ENCODE results near the gene LIG1. TPM values are rescaled to one million over a fixed set of nuclear protein-coding genes. Genes with fewer than 3 reads are reported as not detected.

The LIG1 gene
- 52.1 and 64.4 TPM in 2 replicates for total RNA-seq (2016; rRNA removed; fragmentation: Illumina TruSeq; extraction: Trizol)
- total RNA-seq (2016; cell fraction: cytosol; rRNA removed; fragmentation: Illumina TruSeq; extraction: Trizol; ENCODE audit: low read depth) = 7.3 and 8.5 TPM in 2 replicates
- 44.1 and 72.4 TPM in 2 replicates for total RNA-seq (2016; cell fraction: insoluble cytoplasmic fraction; rRNA removed; fragmentation: Illumina TruSeq; extraction: Trizol)
- 15.7 and 19.3 TPM in 2 replicates for total RNA-seq (2016; cell fraction: membrane; rRNA removed; fragmentation: Illumina TruSeq; extraction: Trizol)
- total RNA-seq (2016; cell fraction: nucleus; rRNA removed; fragmentation: Illumina TruSeq; extraction: Trizol) = 51.4 and 56.6 TPM in 2 replicates
- 18.3 and 20.1 TPM in 2 replicates for polyA plus RNA-seq (2011; rRNA removed)
- polyA plus RNA-seq (2011; cell fraction: cytosol; rRNA removed) = 9.1 and 11.9 TPM in 2 replicates
- 92.2 and 135 TPM in 2 replicates for polyA plus RNA-seq (2011; cell fraction: nucleus; rRNA removed)
- 11.0 and 27.9 TPM in 2 replicates for polyA plus RNA-seq (2012)
- polyA plus RNA-seq (2016; cell fraction: cytosol; fragmentation: Illumina TruSeq; extraction: Trizol; ENCODE audit: low read depth) = 6.0 and 7.0 TPM in 2 replicates
- polyA plus RNA-seq (2016; cell fraction: insoluble cytoplasmic fraction; fragmentation: Illumina TruSeq; extraction: Trizol; ENCODE audit: low read depth) = 43.0 and 49.8 TPM in 2 replicates
- 7.7 and 11.4 TPM in 2 replicates for polyA plus RNA-seq (2016; cell fraction: membrane; fragmentation: Illumina TruSeq; extraction: Trizol; ENCODE audit: low read depth)
- polyA plus RNA-seq (2016; cell fraction: nucleus; fragmentation: Illumina TruSeq; extraction: Trizol; ENCODE audit: insufficient read depth, low read depth) = 135 and 153 TPM in 2 replicates
- polyA minus RNA-seq (2011; rRNA and poly(A)+ RNA removed; ENCODE audit: low replicate concordance) = 25.6 and 86.4 TPM in 2 replicates
- polyA minus RNA-seq (2011; cell fraction: cytosol; rRNA and poly(A)+ RNA removed) = 11.3 and 17.6 TPM in 2 replicates
- polyA minus RNA-seq (2011; cell fraction: nucleus; rRNA and poly(A)+ RNA removed) = 25.0 and 29.4 TPM in 2 replicates
- Bru-seq, nascent RNA = percentile 51 among the genes with signal in this experiment
- percentile 61 among the genes with signal in this experiment for BruChase-seq, experiment 1, labeled RNA remaining after a 6-hour chase
- percentile 58 among the genes with signal in this experiment for BruChase-seq, experiment 2, labeled RNA remaining after a 2-hour chase
- long read RNA-seq, experiment 1, transcript LIG1-201 (28 exons, 3,384 nt) = major isoform, 7 of 22 reads
- long read RNA-seq, experiment 1, partial matches to known transcripts = 8 of 22 reads
- long read RNA-seq, experiment 1, other reads (novel, unspliced or antisense) = 6 of 22 reads
- long read RNA-seq, experiment 2, partial matches to known transcripts = 9 of 26 reads
- long read RNA-seq, experiment 2, other reads (novel, unspliced or antisense) = 17 of 26 reads

DNA sequence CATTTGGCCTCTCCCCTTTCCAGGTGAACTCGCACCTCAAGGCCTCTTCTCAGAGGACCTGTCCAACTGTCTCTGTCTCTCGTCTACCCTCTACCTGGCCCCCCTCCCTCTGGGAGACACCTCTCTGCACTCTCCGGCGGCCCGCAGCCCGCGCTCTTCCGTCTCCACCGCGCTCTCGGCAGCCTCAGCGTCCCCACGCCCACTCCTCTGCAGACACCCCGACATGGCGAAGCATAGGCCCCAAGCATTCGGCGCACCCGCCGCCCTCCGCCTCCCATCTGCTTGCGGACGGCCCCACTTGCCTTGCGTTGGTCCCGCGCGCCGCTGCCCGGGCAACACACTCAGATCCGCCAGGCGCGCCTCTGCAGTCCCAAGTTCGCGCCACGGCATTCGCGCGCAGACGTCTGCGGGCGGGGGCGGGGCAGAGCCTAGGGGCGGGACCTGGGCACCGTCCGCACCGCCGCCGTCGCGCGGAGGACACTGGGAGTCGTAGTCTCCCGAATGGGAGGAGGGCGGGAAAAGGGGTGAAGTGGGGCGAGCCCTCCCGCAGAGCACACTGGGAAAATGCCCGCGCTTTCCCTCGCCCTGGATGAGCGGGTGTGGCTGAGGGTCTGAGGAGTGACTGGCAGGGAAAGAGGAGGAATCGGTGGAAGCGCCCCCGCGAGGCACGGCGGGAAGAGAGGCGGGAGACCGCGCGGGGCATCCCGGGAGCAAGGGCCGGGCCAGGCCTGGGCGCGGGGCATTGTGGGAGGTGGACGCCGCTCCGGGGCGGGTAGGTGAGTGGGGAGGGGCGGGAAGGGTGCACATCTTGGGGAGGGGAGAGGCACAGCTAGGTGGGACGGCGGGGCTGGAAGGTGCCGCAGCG is at the start of gene LIG1, which contains the start of gene ZSWIM9:
LIG1 (minus strand) TSS at position 406 of the 865 bp plus-strand sequence. CDS start 4,778 bp downstream, outside the sequence.
ZSWIM9 (plus strand) TSS at position 742 of the 865 bp plus-strand sequence. CDS start 1,123 bp downstream, outside the sequence.
- DNase-seq (ENCODE audit: low spot score) (peak; percentile 94), ATAC-seq (peak; percentile 93), FAIRE-seq (peak; percentile 56)
- Histone ChIP-seq H4K20me1 (ENCODE audit: insufficient read depth, low read length) (no peaks in the 10 kb centered on the region; the same call in 1 of the 2 replicates), H3K79me2 (ENCODE audit: insufficient read depth, low read length) (peaks cover 32% of the 10 kb centered on the region), H3K4me2 (ENCODE audit: low read depth, low read length) (peak within 1 kb of the TSS; percentile 92), H3K4me3 (replicated peaks in 1 of 3; ENCODE audit: insufficient read depth in 1 of 3, low read depth in 2 of 3, low read length in 3 of 3) (peak within 1 kb of the TSS; percentile 93 to 99 (median 96)), H3K9ac (ENCODE audit: insufficient read depth, low read depth, low read length) (peak within 1 kb of the TSS; percentile 81), H3K9me3 (ENCODE audit: low read length) (no peaks in the 10 kb centered on the region), H3K36me3 (replicated peaks in 1 of 2; ENCODE audit: control insufficient read depth in 1 of 2, insufficient read depth in 2 of 2, low read length in 2 of 2) (peaks cover 4 to 14% of the 10 kb centered on the region in 2 experiments), H3K4me1 (ENCODE audit: insufficient read depth, low read length) (peaks cover 26% of the 10 kb centered on the region), H3K27ac (ENCODE audit: extremely low read length, insufficient read depth, low read length) (peak within 1 kb of the TSS; percentile 99), H2AFZ (ENCODE audit: low read length) (peak within 1 kb of the TSS; percentile 7), H3K27me3 (ENCODE audit: control insufficient read depth in 1 of 2, insufficient read depth in 2 of 2, low read length in 2 of 2) (no peaks in the 10 kb centered on the region; a peak in 1 of 5 replicates)
- in situ Hi-C loops (cut with HindIII; ENCODE audit: extremely low pct_ligation_motif_present, low pct_unique_long_range_greater_than_20kb) (no loop called here), intact Hi-C loops (cut with micrococcal nuclease; ENCODE audit: unreplicated experiment) (loop anchor here (2.0 kb wide), 1 partner anchor 35 kb away; no protein-coding TSS in a partner anchor)
- ChIA-PET CTCF (ENCODE audit: low intra/inter-chr PET ratio, low total read pairs) (interaction anchor here (1.8 kb wide), 1 partner anchor 90 kb away, joined by 4 read pairs; no protein-coding TSS in a partner anchor), POLR2A (interaction anchor here (0.6 to 3.4 kb wide), 8 partner anchors 13 to 90 kb away, joined by 3 to 20 read pairs (median 4); partner anchors contain the start of genes CARD8 and PLA2G4C)
- BruUV-seq (replicated peaks) = no TSS peak
- WGBS (ENCODE audit: low lambda C conversion rate) = 1% methylated on average over 44 of the region's 82 CpGs
- TF ChIP-seq REPIN1 (CRISPR knock-in tag; IDR thresholded peaks at IDR 0.05; ENCODE audit: borderline replicate concordance, low read depth) (no peak; the same call in 1 of the 2 replicates), ZNF451 (CRISPR knock-in tag; IDR thresholded peaks at IDR 0.05) (no peak), GLI4 (CRISPR knock-in tag; IDR thresholded peaks at IDR 0.05; ENCODE audit: borderline replicate concordance) (no peak), ESRRA (CRISPR knock-in tag; IDR thresholded peaks at IDR 0.05; ENCODE audit: low read depth) (peak; percentile 41; the same call in 1 of the 2 replicates), ZFAT (CRISPR knock-in tag; conservative IDR thresholded peaks at IDR 0.05) (no peak), ZNF83 (CRISPR knock-in tag; IDR thresholded peaks at IDR 0.05; ENCODE audit: borderline replicate concordance) (0 out of 2 replicates have a peak, but pooled peaks have one; percentile 64), SNRNP70 (IDR thresholded peaks at IDR 0.05; ENCODE audit: low read depth, low read length) (no peak), ZMYM4 (CRISPR knock-in tag; IDR thresholded peaks at IDR 0.05) (peak; percentile 75)
- TF ChIP-seq, protein P1, sequence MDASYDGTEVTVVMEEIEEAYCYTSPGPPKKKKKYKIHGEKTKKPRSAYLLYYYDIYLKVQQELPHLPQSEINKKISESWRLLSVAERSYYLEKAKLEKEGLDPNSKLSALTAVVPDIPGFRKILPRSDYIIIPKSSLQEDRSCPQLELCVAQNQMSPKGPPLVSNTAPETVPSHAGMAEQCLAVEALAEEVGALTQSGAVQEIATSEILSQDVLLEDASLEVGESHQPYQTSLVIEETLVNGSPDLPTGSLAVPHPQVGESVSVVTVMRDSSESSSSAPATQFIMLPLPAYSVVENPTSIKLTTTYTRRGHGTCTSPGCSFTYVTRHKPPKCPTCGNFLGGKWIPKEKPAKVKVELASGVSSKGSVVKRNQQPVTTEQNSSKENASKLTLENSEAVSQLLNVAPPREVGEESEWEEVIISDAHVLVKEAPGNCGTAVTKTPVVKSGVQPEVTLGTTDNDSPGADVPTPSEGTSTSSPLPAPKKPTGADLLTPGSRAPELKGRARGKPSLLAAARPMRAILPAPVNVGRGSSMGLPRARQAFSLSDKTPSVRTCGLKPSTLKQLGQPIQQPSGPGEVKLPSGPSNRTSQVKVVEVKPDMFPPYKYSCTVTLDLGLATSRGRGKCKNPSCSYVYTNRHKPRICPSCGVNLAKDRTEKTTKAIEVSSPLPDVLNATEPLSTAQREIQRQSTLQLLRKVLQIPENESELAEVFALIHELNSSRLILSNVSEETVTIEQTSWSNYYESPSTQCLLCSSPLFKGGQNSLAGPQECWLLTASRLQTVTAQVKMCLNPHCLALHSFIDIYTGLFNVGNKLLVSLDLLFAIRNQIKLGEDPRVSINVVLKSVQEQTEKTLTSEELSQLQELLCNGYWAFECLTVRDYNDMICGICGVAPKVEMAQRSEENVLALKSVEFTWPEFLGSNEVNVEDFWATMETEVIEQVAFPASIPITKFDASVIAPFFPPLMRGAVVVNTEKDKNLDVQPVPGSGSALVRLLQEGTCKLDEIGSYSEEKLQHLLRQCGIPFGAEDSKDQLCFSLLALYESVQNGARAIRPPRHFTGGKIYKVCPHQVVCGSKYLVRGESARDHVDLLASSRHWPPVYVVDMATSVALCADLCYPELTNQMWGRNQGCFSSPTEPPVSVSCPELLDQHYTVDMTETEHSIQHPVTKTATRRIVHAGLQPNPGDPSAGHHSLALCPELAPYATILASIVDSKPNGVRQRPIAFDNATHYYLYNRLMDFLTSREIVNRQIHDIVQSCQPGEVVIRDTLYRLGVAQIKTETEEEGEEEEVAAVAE (CRISPR knock-in tag; IDR thresholded peaks at IDR 0.05; ENCODE audit: borderline replicate concordance) = no peak; the same call in 1 of the 2 replicates
- TF ChIP-seq, protein P2, sequence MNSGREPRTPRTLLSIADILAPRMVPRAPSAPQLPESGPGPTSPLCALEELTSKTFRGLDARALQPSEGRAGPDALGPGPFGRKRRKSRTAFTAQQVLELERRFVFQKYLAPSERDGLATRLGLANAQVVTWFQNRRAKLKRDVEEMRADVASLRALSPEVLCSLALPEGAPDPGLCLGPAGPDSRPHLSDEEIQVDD (CRISPR knock-in tag; IDR thresholded peaks at IDR 0.05; ENCODE audit: borderline replicate concordance) = no peak
